Gastrocnemius medialis (tissue), 4 donors: ENCODE measurements around the gene DCAF17. TPM values are rescaled to one million over a fixed set of nuclear protein-coding genes. Genes with fewer than 3 reads are reported as not detected.

Experiments used
- ATAC-seq, 2 donors: fragments of 150-250 bp; one replicate each; pipeline ENCODE4 v1.9.1; 2016
- DNase-seq, 2 donors: peaks; one replicate each; pipeline ENCODE4 v3.0.0-alpha.2; 2019
- H3K27ac ChIP-seq, 4 donors: fragments of 200-600 bp; sonication (generic); 1 replicate in 1 of 4; 2 replicates in 3 of 4; pipeline ENCODE4 v1.5.1; 2016 to 2018; ENCODE audit warnings: mild to moderate bottlenecking in 2 of 4, moderate library complexity in 1 of 4
- H3K27me3 ChIP-seq, 3 donors: fragments of 200-600 bp; sonication (generic) in 2 of 3; 1 replicate in 1 of 3; 2 replicates in 2 of 3; pipeline versions ENCODE4 v1.5.1 to v1.6.0; 2016 to 2019; ENCODE audit warnings: mild to moderate bottlenecking in 1 of 3, moderate library complexity in 1 of 3
- H3K36me3 ChIP-seq, 2 donors: fragments of 200-600 bp; sonication (generic) in 1 of 2; one replicate each; pipeline ENCODE4 v1.5.1; 2017 to 2018
- H3K4me1 ChIP-seq, 2 donors: fragments of 200-600 bp; sonication (generic) in 1 of 2; one replicate each; pipeline ENCODE4 v1.5.1; 2016 to 2017; ENCODE audit warnings: mild to moderate bottlenecking in 2 of 2
- H3K4me3 ChIP-seq, 4 donors: fragments of 200-600 bp; sonication (generic) in 3 of 4; 1 replicate in 1 of 4; 2 replicates in 3 of 4; pipeline ENCODE4 v1.5.1; 2016 to 2019; ENCODE audit warnings: mild to moderate bottlenecking in 2 of 4
- H3K9me3 ChIP-seq, 3 donors: fragments of 200-600 bp; sonication (generic) in 2 of 3; 1 replicate in 1 of 3; 2 replicates in 2 of 3; pipeline ENCODE4 v1.5.1; 2016 to 2019
- POLR2A ChIP-seq, 2 donors: fragments of 450-650 bp; IDR thresholded peaks; one replicate each; pipeline ENCODE4 v1.6.1; 2017; ENCODE audit warnings: antibody characterized with exemption in 2 of 2, mild to moderate bottlenecking in 2 of 2, moderate library complexity in 2 of 2
- in situ Hi-C, 4 donors: fragments of 200-750 bp; cut with MboI; loops; one replicate each; pipeline versions ENCODE4 v1.15.0 to v1.8.0; 2017; ENCODE audit warnings: low sequenced_read_pairs in 4 of 4
- intact Hi-C: fragments of 100-400 bp; cut with DNase I; formaldehyde crosslinking; loops from one replicate; pipeline ENCODE4 v1.15.1; 2023; ENCODE audit warnings: low total_unique reads
- total RNA-seq, 4 donors: library from RNA; depleted of rRNA; stranded (reverse); fragments of >200 nt; gene quantifications; one replicate each; pipeline versions ENCODE4 v1.1.0 to v1.2.3, GENCODE V29; 2016
- TF ChIP-seq, protein P1 (sequence below), 5 experiments: fragments of 450-650 bp in 3 of 5; fragments of 200-600 bp in 2 of 5; sonication (generic) in 2 of 5; IDR thresholded peaks in 4 of 5; conservative IDR thresholded peaks in 1 of 5; 1 replicate in 4 of 5; 2 replicates in 1 of 5; pipeline ENCODE4 v1.5.1; 2016 to 2019; ENCODE audit warnings: antibody characterized with exemption in 5 of 5, mild to moderate bottlenecking in 3 of 5, moderate library complexity in 3 of 5

DCAF17 gene
- total RNA-seq, 4 donors from 2014 or later: 5.2 to 22.8 (median 8.9) TPM

DNA sequence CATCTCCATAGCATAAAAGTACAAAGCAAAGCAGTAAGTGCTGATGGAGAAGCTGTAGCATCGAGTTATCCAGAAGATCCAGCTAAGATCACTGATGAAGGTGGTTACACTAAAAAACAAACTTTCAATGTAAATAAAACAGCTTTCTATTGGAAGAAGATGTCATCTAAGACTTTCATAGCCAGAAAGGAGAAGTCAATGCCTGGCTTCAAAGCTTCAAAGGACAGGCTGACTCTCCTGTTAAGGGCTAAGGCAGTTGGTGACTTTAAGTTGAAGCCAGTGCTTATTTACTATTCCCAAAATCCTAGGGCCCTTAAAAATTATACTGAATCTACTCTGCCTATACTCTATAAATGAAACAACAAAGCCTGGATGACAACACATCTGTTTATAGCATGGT, 44.2 kb upstream of the DCAF17 start:
- peaks cover 6 to 7% of the 10 kb centered on the region in 2 donors for H3K4me1 ChIP-seq
- no peaks in the 10 kb centered on the region for H3K36me3 ChIP-seq
- H3K9me3 ChIP-seq: no peaks in the 10 kb centered on the region
- no peaks in the 10 kb centered on the region for H3K27me3 ChIP-seq
- in situ Hi-C loops: no loop called here
- intact Hi-C loops: no loop called here
- DNase-seq (no peak), ATAC-seq (no peak)
- no peak for TF ChIP-seq POLR2A (IDR thresholded peaks at IDR 0.05)
- TF ChIP-seq, protein P1, sequence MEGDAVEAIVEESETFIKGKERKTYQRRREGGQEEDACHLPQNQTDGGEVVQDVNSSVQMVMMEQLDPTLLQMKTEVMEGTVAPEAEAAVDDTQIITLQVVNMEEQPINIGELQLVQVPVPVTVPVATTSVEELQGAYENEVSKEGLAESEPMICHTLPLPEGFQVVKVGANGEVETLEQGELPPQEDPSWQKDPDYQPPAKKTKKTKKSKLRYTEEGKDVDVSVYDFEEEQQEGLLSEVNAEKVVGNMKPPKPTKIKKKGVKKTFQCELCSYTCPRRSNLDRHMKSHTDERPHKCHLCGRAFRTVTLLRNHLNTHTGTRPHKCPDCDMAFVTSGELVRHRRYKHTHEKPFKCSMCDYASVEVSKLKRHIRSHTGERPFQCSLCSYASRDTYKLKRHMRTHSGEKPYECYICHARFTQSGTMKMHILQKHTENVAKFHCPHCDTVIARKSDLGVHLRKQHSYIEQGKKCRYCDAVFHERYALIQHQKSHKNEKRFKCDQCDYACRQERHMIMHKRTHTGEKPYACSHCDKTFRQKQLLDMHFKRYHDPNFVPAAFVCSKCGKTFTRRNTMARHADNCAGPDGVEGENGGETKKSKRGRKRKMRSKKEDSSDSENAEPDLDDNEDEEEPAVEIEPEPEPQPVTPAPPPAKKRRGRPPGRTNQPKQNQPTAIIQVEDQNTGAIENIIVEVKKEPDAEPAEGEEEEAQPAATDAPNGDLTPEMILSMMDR (IDR thresholded peaks at IDR 0.05 in 4 of 5, conservative IDR thresholded peaks at IDR 0.05 in 1 of 5): no peak
- no peak overlapping the region for H3K4me3 ChIP-seq
- H3K27ac ChIP-seq: no peak overlapping the region

DNA sequence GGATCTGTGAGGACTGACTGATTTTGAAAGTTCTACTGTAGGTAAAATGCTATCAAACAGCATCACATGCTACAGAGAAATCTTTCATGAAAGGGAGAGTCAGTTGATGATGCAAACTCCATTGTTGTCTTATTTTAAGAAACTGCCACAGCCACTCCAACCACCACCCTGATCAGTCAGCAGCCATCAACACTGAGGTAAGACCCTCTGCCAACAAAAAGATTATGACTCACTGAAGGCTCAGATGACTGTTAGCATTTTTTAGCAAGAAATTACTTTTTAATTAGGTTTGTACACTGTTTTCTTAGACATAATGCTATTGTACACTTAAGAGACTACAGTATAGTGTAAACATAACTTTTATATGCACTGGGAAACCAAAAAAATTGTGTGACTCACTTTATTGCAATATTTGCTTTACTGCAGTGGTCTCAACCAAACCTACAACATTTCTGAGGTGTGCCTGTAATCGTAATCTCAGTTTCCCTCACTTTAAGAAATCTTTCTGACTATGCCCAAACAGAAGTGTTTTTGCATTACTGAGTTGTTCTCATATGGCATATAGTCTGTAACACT, 43.0 kb upstream of the DCAF17 start:
- in situ Hi-C loops (no loop called here), intact Hi-C loops (no loop called here)
- Histone ChIP-seq H3K36me3 (no peaks in the 10 kb centered on the region), H3K27me3 (no peaks in the 10 kb centered on the region), H3K4me3 (no peak overlapping the region), H3K27ac (no peak overlapping the region), H3K4me1 (peaks cover 6 to 7% of the 10 kb centered on the region in 2 donors), H3K9me3 (no peaks in the 10 kb centered on the region)
- DNase-seq (no peak), ATAC-seq (no peak)
- TF ChIP-seq, protein P1 (IDR thresholded peaks at IDR 0.05 in 4 of 5, conservative IDR thresholded peaks at IDR 0.05 in 1 of 5): no peak
- no peak for TF ChIP-seq POLR2A (IDR thresholded peaks at IDR 0.05)

DNA sequence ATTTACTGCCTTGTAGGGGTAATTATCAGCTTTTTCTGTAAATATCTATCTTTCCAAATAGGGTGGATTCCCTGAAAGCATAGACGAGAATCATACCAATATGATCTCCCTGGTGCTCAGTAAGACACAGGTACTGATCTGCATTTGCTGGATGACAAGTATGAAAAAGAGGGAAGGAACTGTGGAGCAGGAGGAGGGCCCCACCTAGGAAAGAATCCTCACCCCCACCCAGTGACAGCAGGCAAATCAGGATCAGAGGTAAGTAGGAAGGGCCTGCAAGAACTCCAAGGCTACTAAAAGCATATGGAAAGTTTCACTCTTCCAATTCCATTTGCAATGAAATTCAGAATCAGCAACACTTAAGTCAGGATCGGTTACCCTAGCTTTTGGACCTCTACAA, 42.5 kb upstream of the DCAF17 start:
- in situ Hi-C loops (no loop called here), intact Hi-C loops (no loop called here)
- Histone ChIP-seq H3K27me3 (no peaks in the 10 kb centered on the region), H3K4me3 (no peak overlapping the region), H3K4me1 (peaks cover 6 to 7% of the 10 kb centered on the region in 2 donors), H3K36me3 (no peaks in the 10 kb centered on the region), H3K27ac (no peak overlapping the region), H3K9me3 (no peaks in the 10 kb centered on the region)
- DNase-seq (no peak), ATAC-seq (no peak)
- TF ChIP-seq, protein P1 (IDR thresholded peaks at IDR 0.05 in 4 of 5, conservative IDR thresholded peaks at IDR 0.05 in 1 of 5): no peak
- no peak for TF ChIP-seq POLR2A (IDR thresholded peaks at IDR 0.05)

DNA sequence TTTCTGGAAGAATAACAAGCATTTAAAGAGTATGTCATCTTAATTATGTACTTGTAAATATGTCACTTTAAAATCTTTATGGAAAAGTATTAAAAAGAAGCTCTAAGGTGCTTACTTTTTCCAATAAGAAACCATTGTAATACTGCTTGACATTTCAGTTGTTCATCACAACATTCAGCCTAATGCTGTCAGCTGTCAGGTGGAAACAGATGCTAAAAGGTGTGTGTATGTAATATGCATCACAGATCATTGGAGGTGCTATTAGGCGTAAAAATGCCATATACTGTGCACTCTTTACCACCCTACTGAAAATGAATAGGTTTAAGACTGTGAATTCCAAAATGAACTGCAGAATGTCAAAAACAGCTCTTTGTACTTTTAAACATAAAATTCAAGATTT, 40.5 kb upstream of the DCAF17 start:
- intact Hi-C loops (no loop called here), in situ Hi-C loops (no loop called here)
- Histone ChIP-seq H3K27me3 (no peaks in the 10 kb centered on the region), H3K9me3 (no peaks in the 10 kb centered on the region), H3K4me1 (peaks cover 6 to 7% of the 10 kb centered on the region in 2 donors), H3K27ac (no peak overlapping the region), H3K4me3 (no peak overlapping the region), H3K36me3 (no peaks in the 10 kb centered on the region)
- TF ChIP-seq, protein P1 (IDR thresholded peaks at IDR 0.05 in 4 of 5, conservative IDR thresholded peaks at IDR 0.05 in 1 of 5): no peak
- no peak for TF ChIP-seq POLR2A (IDR thresholded peaks at IDR 0.05)
- DNase-seq (no peak), ATAC-seq (no peak)
